ENCODE results near the gene ROBO1. TPM values are rescaled to one million over a fixed set of nuclear protein-coding genes. Genes with fewer than 3 reads are reported as not detected.

Gene ROBO1
- total and polyA plus RNA-seq, 2 donors (not counting 3 experiments of a cell fraction or from before 2014, with no cell fraction given), result 5.9 to 14.2 TPM

- Histone ChIP-seq H3K9ac (replicated peaks; ENCODE audit: extremely low read depth, insufficient read depth, low read length) (no peak overlapping the region), H3K27me3 (ENCODE audit: control insufficient read depth in 2 of 2, insufficient read depth in 2 of 2, low read length in 2 of 2) (no peaks in the 10 kb centered on the region), H3K27ac (ENCODE audit: insufficient read depth, low read depth, low read length) (no peak overlapping the region), H3K9me1 (replicated peaks; ENCODE audit: control insufficient read depth, extremely low read depth, insufficient read depth, low read length) (no peaks in the 10 kb centered on the region), H3K79me2 (ENCODE audit: control insufficient read depth, insufficient read depth, low read length) (no peaks in the 10 kb centered on the region), H4K20me1 (replicated peaks; ENCODE audit: control insufficient read depth, extremely low read depth, insufficient read depth, low read length) (no peaks in the 10 kb centered on the region), H3K9me3 (replicated peaks; ENCODE audit: control insufficient read depth, insufficient read depth, low read length) (no peaks in the 10 kb centered on the region), H3K36me3 (ENCODE audit: control insufficient read depth in 2 of 2, extremely low read depth in 1 of 2, insufficient read depth in 2 of 2, low read length in 2 of 2) (no peaks in the 10 kb centered on the region), H3K4me1 (ENCODE audit: control insufficient read depth, extremely low read depth, insufficient read depth, low read length) (peaks cover 9% of the 10 kb centered on the region), H3K4me3 (replicated peaks in 1 of 3; ENCODE audit: insufficient read depth in 1 of 3, low read depth in 1 of 3, low read length in 3 of 3) (no peak overlapping the region), H3K4me2 (ENCODE audit: insufficient read depth, low read length) (no peak overlapping the region), H2AFZ (ENCODE audit: low read depth, low read length) (no peak overlapping the region)
- dilution Hi-C loops (cut with MboI; ENCODE audit: extremely low pct_ligation_motif_present, low sequenced_read_pairs) (no loop called here), intact Hi-C loops (cut with micrococcal nuclease) (no loop called here)
- no TSS peak for BruUV-seq (replicated peaks)
- POLR2A ChIA-PET, result no interaction called here
- FAIRE-seq (no peak), DNase-seq (ENCODE audit: low read depth, low spot score) (no peak)
- TF ChIP-seq EZH2 (IDR thresholded peaks at IDR 0.05; ENCODE audit: borderline replicate concordance, low read depth, low read length, severe bottlenecking) (no peak), MYC (IDR thresholded peaks at IDR 0.05; ENCODE audit: low read depth, low read length) (no peak), POLR2A (IDR thresholded peaks at IDR 0.05; ENCODE audit: low read depth, low read length) (no peak), CTCF (IDR thresholded peaks at IDR 0.05; ENCODE audit: extremely low read depth in 1 of 2, insufficient read depth in 1 of 2, low read depth in 1 of 2, low read length in 2 of 2) (no peak), FOS (IDR thresholded peaks at IDR 0.05; ENCODE audit: borderline replicate concordance, insufficient read depth, low read length) (no peak), POLR2AphosphoS5 (IDR thresholded peaks at IDR 0.05; ENCODE audit: insufficient read depth, low read depth, low read length) (no peak), MAX (IDR thresholded peaks at IDR 0.05; ENCODE audit: insufficient read depth, insufficient read length) (no peak), JUN (IDR thresholded peaks at IDR 0.05; ENCODE audit: borderline replicate concordance, insufficient read depth, insufficient read length, low read depth) (no peak), GATA2 (IDR thresholded peaks at IDR 0.05; ENCODE audit: insufficient read depth, insufficient read length, low read depth, low read length) (no peak)
- CTCF ChIA-PET, result interaction anchor here (0.7 kb wide), 1 partner anchor 127 kb away, joined by 3 read pairs; no protein-coding TSS in a partner anchor
Observed at GRCh38 chr3:78878011-78878410, 889.8 kb downstream of the ROBO1 start.

Data from endothelial cell of umbilical vein (primary cell).